ENCODE results near the gene CDH23. TPM values are rescaled to one million over a fixed set of nuclear protein-coding genes. Genes with fewer than 3 reads are reported as not detected.
A peak's percentile ranks its signal among the peaks of the same experiment; 100 is the strongest.
"Not testable (repeated sequence)": the region's sequence is repeated elsewhere in the genome, so short reads cannot be mapped to it uniquely, and the experiment has no call there.

CDH23 gene
- total and polyA plus RNA-seq, 5 donors = 2.4 to 6.3 (median 5.2) TPM

GRCh38 chr10:71358277-71358676 is 38.4 kb upstream of the CDH23 start:
- H3K4me3 ChIP-seq (ENCODE audit: low read length) = no peak overlapping the region
- H3K27me3 ChIP-seq (ENCODE audit: control insufficient read depth, insufficient read depth) = no peaks in the 10 kb centered on the region
- H3K4me1 ChIP-seq (ENCODE audit: control insufficient read depth, insufficient read depth, low read length) = no peaks in the 10 kb centered on the region
- ATAC-seq (peak in 1 of 2 donors; percentile 71), DNase-seq (no peak)
- H3K27ac ChIP-seq (ENCODE audit: low read length) = no peak overlapping the region
- 70% methylated on average over 8 of the region's 8 CpGs for WGBS
- intact Hi-C loops (cut with DNase I) = no loop called here
- H3K9me3 ChIP-seq (ENCODE audit: control insufficient read depth, low read length) = no peaks in the 10 kb centered on the region

DNA sequence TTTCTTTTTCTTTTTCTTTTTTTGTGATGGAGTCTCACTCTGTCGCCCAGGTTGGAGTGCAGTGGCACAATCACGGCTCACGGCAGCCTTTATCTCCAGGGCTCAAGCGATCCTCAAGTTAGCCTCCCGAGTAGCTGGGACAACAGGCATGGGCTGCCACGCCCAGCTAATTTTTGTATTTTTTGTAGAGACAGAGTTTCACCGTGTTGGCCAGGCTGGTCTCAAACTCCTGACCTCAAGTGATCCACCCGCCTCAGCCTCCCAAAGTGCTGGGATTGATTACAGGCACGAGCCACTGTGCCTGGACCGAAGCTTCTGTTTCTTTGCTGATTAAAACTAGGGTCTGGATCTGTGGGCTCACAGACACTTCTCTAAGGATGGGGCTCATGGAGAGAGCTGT is 37.8 kb upstream of the CDH23 start:
- H3K27me3 ChIP-seq (ENCODE audit: control insufficient read depth, insufficient read depth); DNase-seq; ATAC-seq; H3K4me3 ChIP-seq (ENCODE audit: low read length); H3K4me1 ChIP-seq (ENCODE audit: control insufficient read depth, insufficient read depth, low read length); H3K27ac ChIP-seq (ENCODE audit: low read length); H3K9me3 ChIP-seq (ENCODE audit: control insufficient read depth, low read length); intact Hi-C loops (cut with DNase I): not testable (repeated sequence)
- 85% methylated on average over 10 of the region's 10 CpGs for WGBS

DNA sequence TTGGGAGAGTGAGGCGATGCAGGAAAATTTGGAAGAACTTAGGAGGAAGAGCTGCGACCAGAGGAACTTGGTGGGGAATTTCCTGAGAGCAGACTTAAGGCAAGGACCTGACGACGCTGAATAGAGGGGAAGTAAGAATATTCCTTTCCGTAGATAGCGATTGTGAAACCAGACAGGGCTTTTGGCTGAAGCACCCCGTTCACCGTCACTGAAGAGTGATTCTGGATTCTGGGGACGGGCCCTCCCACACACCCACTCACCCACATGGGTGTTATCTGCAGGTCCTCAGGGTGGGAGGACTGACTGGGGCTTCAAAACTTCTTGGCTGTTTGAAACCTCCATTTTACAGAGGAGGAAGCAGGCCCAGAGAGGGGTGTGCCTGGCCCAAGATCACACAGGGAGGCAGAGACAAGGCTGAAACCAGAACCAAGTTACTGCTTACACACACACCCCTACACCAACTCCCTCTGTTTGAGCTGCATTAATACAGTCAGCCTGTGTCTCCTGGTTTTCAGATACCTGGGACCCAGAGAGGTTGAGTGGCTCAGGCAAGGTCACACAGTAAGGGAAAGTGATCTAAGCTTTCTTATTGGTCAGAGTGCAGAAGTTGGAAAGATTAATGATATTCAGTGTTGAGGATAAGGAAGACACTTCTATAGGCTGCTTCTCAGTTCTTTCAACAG is 37.2 kb upstream of the CDH23 start:
- Histone ChIP-seq H3K4me1 (ENCODE audit: control insufficient read depth, insufficient read depth, low read length) (no peaks in the 10 kb centered on the region), H3K9me3 (ENCODE audit: control insufficient read depth, low read length) (no peaks in the 10 kb centered on the region), H3K27ac (ENCODE audit: low read length) (no peak overlapping the region), H3K27me3 (ENCODE audit: control insufficient read depth, insufficient read depth) (no peaks in the 10 kb centered on the region), H3K4me3 (ENCODE audit: low read length) (no peak overlapping the region)
- WGBS = 45% methylated on average over 9 of the region's 9 CpGs
- DNase-seq (peak in 2 of 3 donors; percentile 55 to 66), ATAC-seq (peak; percentile 35 to 62)
- intact Hi-C loops (cut with DNase I) = no loop called here

- DNase-seq (no peak), ATAC-seq (no peak)
- Histone ChIP-seq H3K4me3 (ENCODE audit: low read length) (no peak overlapping the region), H3K27ac (ENCODE audit: low read length) (no peak overlapping the region), H3K27me3 (ENCODE audit: control insufficient read depth, insufficient read depth) (no peaks in the 10 kb centered on the region), H3K4me1 (ENCODE audit: control insufficient read depth, insufficient read depth, low read length) (no peaks in the 10 kb centered on the region), H3K9me3 (ENCODE audit: control insufficient read depth, low read length) (no peaks in the 10 kb centered on the region)
- intact Hi-C loops (cut with DNase I) = no loop called here
- 95% methylated on average over 2 of the region's 2 CpGs for WGBS
Observed at GRCh38 chr10:71360735-71361134, 36.0 kb upstream of the CDH23 start.

DNA sequence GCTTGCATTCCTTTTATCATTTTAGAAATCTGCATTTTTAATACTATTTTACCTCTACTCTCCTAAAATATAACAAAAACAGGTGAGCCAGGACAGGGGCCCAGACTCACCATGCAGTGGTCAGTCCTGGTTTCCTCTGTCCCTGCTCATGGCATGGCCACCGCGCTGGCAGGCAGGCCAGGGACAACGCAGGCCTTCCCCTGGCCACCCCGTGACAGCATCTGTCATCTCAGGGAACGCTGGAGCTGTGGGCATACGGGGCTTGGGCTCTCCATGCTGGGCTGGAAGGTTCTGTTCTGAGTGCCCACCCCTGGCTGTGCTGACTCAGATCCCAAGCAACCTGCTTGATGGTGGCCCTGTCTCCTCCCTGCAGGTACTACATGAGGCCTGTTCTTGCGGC is 35.1 kb upstream of the CDH23 start:
- no peak for ATAC-seq
- H3K27me3 ChIP-seq (ENCODE audit: control insufficient read depth, insufficient read depth) = no peaks in the 10 kb centered on the region
- no peak overlapping the region for H3K27ac ChIP-seq (ENCODE audit: low read length)
- intact Hi-C loops (cut with DNase I) = no loop called here
- 94% methylated on average over 7 of the region's 7 CpGs for whole genome bisulfite sequencing
- DNase-seq = no peak
- no peak overlapping the region for H3K4me3 ChIP-seq (ENCODE audit: low read length)
- no peaks in the 10 kb centered on the region for H3K4me1 ChIP-seq (ENCODE audit: control insufficient read depth, insufficient read depth, low read length)
- H3K9me3 ChIP-seq (ENCODE audit: control insufficient read depth, low read length) = no peaks in the 10 kb centered on the region

DNA sequence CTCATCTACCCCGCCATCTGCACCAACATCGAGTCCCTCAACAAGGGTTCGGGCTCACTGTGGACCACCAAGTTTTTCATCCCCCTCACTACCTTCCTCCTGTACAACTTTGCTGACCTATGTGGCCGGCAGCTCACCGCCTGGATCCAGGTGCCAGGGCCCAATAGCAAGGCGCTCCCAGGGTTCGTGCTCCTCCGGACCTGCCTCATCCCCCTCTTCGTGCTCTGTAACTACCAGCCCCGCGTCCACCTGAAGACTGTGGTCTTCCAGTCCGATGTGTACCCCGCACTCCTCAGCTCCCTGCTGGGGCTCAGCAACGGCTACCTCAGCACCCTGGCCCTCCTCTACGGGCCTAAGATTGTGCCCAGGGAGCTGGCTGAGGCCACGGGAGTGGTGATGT is 34.6 kb upstream of the CDH23 start:
- intact Hi-C loops (cut with DNase I) = no loop called here
- H3K9me3 ChIP-seq (ENCODE audit: control insufficient read depth, low read length) = no peaks in the 10 kb centered on the region
- no peaks in the 10 kb centered on the region for H3K27me3 ChIP-seq (ENCODE audit: control insufficient read depth, insufficient read depth)
- WGBS = 95% methylated on average over 16 of the region's 16 CpGs
- H3K27ac ChIP-seq (ENCODE audit: low read length) = no peak overlapping the region
- DNase-seq (no peak), ATAC-seq (no peak)
- H3K4me1 ChIP-seq (ENCODE audit: control insufficient read depth, insufficient read depth, low read length) = no peaks in the 10 kb centered on the region
- no peak overlapping the region for H3K4me3 ChIP-seq (ENCODE audit: low read length)

DNA sequence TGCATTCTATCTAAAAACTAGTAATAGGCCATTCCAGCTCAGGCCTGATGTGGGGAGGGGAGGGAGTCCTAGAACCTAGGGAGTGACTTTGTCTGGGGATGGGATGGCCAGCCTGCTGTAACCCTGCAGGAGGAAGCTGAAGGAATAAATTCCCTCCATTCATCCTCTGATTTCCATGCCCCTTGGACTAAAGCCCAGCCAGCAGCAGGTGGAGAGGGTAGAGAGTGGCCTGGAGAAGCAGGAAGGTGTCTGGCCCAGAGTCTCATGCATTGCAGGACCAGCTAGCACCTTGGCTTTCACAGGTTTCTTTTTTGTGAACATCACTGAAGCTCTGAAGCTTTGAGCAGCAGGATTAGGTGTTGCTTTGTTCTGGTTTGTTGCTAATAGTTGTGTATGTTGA is 32.8 kb upstream of the CDH23 start:
- ATAC-seq = no peak
- Histone ChIP-seq H3K27me3 (ENCODE audit: control insufficient read depth, insufficient read depth) (no peaks in the 10 kb centered on the region), H3K4me3 (ENCODE audit: low read length) (no peak overlapping the region), H3K9me3 (ENCODE audit: control insufficient read depth, low read length) (no peaks in the 10 kb centered on the region), H3K27ac (ENCODE audit: low read length) (no peak overlapping the region), H3K4me1 (ENCODE audit: control insufficient read depth, insufficient read depth, low read length) (no peaks in the 10 kb centered on the region)
- intact Hi-C loops (cut with DNase I) = no loop called here
- no peak for DNase-seq

- no peaks in the 10 kb centered on the region for H3K27me3 ChIP-seq (ENCODE audit: control insufficient read depth, insufficient read depth)
- DNase-seq = no peak
- intact Hi-C loops (cut with DNase I) = no loop called here
- no peak for ATAC-seq
- H3K4me3 ChIP-seq (ENCODE audit: low read length) = no peak overlapping the region
- H3K27ac ChIP-seq (ENCODE audit: low read length) = no peak overlapping the region
- 98% methylated on average over 6 of the region's 6 CpGs for WGBS
- H3K4me1 ChIP-seq (ENCODE audit: control insufficient read depth, insufficient read depth, low read length) = no peaks in the 10 kb centered on the region
- no peaks in the 10 kb centered on the region for H3K9me3 ChIP-seq (ENCODE audit: control insufficient read depth, low read length)
Observed at GRCh38 chr10:71365366-71365765, 31.4 kb upstream of the CDH23 start.

GRCh38 chr10:71366690-71367089 is 30.0 kb upstream of the CDH23 start:
- ATAC-seq (no peak), DNase-seq (no peak)
- no peaks in the 10 kb centered on the region for H3K27me3 ChIP-seq (ENCODE audit: control insufficient read depth, insufficient read depth)
- H3K4me3 ChIP-seq (ENCODE audit: low read length) = no peak overlapping the region
- intact Hi-C loops (cut with DNase I) = no loop called here
- H3K9me3 ChIP-seq (ENCODE audit: control insufficient read depth, low read length) = no peaks in the 10 kb centered on the region
- 86% methylated on average over 8 of the region's 8 CpGs for WGBS
- no peaks in the 10 kb centered on the region for H3K4me1 ChIP-seq (ENCODE audit: control insufficient read depth, insufficient read depth, low read length)
- no peak overlapping the region for H3K27ac ChIP-seq (ENCODE audit: low read length)

DNA sequence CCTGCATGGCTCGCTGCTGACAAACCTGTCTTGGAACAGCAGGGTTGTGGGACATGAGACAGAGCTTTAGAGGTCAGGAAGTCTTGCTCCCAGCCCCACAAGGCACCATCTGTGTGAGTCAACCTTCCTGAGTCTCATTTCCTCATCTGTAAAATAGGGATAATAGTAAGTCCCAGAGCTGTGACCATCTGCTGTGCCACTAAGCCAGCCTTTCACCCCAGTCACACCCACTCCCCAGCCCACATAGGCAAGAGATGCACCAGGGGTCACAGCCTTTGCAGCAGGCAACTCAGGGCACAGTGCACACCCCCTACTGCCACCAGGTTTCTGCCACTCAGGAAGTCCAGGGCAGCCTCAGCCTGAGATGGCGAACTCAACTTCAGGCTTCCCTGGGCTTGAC is 29.4 kb upstream of the CDH23 start:
- Histone ChIP-seq H3K27ac (ENCODE audit: low read length) (no peak overlapping the region), H3K9me3 (ENCODE audit: control insufficient read depth, low read length) (no peaks in the 10 kb centered on the region), H3K4me1 (ENCODE audit: control insufficient read depth, insufficient read depth, low read length) (no peaks in the 10 kb centered on the region), H3K27me3 (ENCODE audit: control insufficient read depth, insufficient read depth) (no peaks in the 10 kb centered on the region), H3K4me3 (ENCODE audit: low read length) (no peak overlapping the region)
- ATAC-seq (peak; percentile 18 to 45), DNase-seq (no peak)
- 75% methylated on average over 2 of the region's 2 CpGs for WGBS
- intact Hi-C loops (cut with DNase I) = no loop called here

DNA sequence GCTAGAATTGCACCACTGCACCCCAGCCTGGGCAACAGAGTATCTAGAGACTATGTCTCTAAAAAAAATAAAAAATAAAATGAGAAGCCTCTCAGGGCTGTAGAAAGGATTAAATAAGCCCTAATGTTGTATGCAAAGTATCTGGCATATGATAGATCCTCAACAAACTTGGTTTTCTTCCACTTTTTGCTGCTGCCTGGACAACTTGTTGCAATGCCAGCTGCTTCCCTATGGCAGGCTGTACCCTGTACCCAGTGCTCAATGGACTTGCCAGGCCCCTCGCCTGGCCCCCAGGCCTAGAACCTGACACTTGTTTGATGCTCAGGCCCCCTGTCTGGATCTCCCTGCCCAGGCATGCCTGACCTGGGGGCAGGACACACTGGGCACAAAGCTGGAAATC is 28.5 kb upstream of the CDH23 start:
- Histone ChIP-seq H3K9me3 (ENCODE audit: control insufficient read depth, low read length) (no peaks in the 10 kb centered on the region), H3K4me3 (ENCODE audit: low read length) (no peak overlapping the region), H3K27ac (ENCODE audit: low read length) (no peak overlapping the region), H3K27me3 (ENCODE audit: control insufficient read depth, insufficient read depth) (no peaks in the 10 kb centered on the region), H3K4me1 (ENCODE audit: control insufficient read depth, insufficient read depth, low read length) (no peaks in the 10 kb centered on the region)
- ATAC-seq (no peak), DNase-seq (no peak)
- 93% methylated on average over 1 of the region's 1 CpG for WGBS
- intact Hi-C loops (cut with DNase I) = no loop called here

- DNase-seq = no peak
- H3K4me3 ChIP-seq (ENCODE audit: low read length) = no peak overlapping the region
- no peak overlapping the region for H3K27ac ChIP-seq (ENCODE audit: low read length)
- H3K4me1 ChIP-seq (ENCODE audit: control insufficient read depth, insufficient read depth, low read length) = no peaks in the 10 kb centered on the region
- 67% methylated on average over 2 of the region's 2 CpGs for WGBS
- H3K27me3 ChIP-seq (ENCODE audit: control insufficient read depth, insufficient read depth) = no peaks in the 10 kb centered on the region
- intact Hi-C loops (cut with DNase I) = no loop called here
- H3K9me3 ChIP-seq (ENCODE audit: control insufficient read depth, low read length) = no peaks in the 10 kb centered on the region
- no peak for ATAC-seq
Observed at GRCh38 chr10:71368643-71369042, 28.1 kb upstream of the CDH23 start.

All from right cardiac atrium (tissue), 5 donors.